DMS53 treated with DMSO at 0.1 percent for 48 hours (cell line): ENCODE results near the gene FANCG.

Experiments
- DNase-seq: peaks from one replicate; lab custom pipeline; 2025; ENCODE audit not compliant: unreplicated experiment; lab: John Stamatoyannopoulos, UW

The FANCG gene

DNA sequence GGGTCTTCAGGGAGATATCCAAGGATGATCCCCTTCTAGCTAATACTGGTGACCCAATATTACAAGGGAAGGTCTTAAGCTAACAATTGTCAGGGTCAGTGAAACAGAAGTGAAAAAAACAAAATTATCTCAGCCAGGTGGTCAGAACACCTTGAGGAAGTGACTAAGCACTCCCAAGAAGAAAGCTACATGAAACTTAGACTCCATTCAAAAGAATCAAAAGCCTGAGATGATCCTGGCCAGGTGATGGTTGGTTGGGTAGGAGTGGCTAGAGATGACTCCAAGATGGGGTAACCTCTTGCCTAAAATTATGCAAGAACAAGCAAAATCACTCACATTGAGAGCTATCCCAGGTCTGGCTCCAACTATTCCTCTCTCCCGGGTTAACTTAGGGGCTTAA is 12.7 kb downstream of the FANCG start:
- no peak for DNase-seq

DNA sequence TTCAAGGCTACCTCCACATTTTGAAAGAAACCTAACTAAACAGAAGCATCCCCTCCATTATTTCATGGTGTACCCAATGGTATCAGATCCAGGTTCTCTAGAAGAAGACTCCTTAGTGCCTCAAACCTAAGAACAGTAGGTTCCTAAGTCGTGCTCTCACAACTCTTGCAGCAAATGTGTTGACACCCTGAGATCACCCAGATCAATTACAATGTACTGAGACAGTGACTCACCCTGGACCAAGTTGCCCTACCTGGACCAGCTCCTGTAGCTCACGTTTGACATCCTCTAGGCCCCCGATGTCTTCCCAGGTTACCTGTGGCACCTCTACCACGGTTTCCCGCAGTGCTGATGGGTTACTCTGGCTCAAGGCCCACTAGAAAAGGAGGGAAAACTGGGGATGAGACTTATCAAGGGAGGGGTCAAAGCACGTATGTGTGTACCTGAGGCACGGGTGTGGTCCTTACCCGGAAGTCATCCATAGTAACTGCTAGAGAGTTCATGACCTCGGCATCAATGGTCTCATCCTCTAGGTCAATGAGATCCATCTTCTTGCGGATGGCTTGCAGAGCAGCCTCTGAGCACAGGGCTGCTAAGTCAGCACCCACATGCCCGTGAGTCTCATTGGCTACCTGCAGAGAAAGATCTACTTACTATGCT is 19.1 kb downstream of the FANCG start:
- DNase-seq = no peak

DNA sequence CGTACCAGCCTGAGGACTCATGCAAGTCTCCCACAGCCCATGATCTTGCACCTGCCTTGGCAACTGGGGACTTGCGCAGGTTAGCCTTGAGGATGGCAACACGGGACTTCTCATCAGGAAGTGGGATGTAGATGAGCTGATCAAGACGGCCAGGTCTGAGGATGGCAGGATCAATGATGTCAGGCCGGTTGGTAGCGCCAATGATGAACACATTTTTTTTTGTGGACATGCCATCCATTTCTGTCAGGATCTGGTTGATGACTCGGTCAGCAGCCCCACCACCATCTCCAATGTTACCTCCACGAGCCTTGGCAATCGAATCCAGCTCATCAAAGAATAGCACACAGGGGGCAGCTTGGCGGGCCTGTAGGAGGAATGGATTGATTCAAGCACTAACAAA is 20.3 kb downstream of the FANCG start:
- DNase-seq = no peak

DNA sequence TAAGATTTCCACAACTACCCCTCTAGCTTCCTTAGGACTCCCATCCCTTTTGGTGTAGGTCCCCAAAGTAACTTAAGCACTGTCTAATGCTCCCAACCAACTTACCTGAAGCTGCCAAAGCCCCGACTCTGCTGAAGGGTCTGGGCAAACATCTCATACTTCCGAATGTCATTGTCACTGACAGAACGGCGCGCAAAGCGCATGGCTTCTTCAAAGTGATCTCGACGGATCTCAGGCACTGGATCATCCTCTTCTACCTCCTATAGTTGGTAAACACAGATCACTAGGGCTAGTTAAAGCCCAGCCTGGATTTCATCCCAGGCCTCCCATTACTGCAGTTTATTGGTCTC is 22.5 kb downstream of the FANCG start:
- DNase-seq = no peak

DNA sequence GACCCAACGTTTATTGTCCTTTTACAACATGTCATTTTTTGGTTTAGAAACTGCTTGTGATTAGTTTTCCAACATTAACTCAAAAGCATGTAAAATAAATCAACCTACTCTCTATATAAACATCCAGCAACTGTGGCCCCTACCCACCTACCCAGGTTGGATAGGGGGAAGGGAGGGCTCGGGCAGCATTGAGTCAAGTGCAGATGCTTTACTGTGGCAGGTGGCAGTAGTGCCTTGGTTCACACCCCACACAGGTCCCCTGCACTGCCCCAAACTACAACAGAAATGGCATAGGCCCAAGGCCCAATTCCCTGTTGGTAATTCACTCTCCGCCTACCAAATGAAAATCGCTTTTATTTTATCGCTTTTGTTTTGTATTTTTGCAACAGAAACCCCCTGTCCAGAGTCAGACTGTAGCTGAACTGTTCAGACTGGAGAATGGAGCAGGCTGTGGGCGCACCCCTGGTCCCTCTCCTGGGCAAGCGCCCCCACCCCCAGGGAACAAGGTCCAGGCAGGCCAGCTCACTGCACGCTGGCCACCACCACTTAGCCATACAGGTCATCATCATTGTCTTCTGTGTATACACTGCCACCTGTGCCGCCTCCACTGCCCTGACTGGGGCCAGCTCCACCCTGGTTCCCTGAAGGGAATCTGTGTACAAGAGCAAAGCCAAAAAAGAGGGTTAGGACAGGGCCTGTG is 23.0 kb downstream of the FANCG start:
- DNase-seq = no peak

DNA sequence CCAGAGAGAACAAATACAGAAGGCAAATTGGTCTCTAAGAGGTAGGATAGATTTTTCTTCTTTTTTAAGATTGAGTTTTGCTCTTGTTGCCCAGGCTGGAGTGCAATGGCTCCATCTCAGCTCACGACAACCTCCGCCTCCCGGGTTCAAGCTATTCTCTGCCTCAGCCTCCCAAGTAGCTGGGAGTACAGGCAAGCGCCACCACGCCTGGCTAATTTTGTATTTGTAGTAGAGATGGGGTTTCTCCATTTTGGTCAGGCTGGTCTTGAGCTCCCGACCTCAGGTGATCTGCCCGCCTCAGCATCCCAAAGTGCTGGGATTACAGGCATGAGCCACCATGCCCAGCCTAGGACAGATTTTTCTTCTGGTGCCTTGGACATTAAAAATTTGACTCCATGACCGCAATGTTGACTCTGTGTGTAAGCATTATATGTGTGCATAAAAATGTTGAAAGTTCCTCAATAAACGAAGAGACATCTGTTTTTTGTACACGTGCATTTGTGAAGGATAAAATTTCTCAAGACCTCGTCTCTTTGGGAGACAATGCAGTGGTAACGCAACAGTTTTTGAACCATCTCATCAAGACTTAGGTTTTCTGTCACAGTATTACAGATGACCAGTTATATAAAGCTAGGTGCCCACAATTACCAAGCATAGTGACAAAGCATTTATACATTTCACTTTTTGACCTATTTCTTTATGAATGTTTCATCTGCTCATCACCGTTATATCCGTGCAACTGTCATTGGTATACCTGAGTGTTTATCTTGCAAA is 24.7 kb downstream of the FANCG start:
- DNase-seq = no peak

DNA sequence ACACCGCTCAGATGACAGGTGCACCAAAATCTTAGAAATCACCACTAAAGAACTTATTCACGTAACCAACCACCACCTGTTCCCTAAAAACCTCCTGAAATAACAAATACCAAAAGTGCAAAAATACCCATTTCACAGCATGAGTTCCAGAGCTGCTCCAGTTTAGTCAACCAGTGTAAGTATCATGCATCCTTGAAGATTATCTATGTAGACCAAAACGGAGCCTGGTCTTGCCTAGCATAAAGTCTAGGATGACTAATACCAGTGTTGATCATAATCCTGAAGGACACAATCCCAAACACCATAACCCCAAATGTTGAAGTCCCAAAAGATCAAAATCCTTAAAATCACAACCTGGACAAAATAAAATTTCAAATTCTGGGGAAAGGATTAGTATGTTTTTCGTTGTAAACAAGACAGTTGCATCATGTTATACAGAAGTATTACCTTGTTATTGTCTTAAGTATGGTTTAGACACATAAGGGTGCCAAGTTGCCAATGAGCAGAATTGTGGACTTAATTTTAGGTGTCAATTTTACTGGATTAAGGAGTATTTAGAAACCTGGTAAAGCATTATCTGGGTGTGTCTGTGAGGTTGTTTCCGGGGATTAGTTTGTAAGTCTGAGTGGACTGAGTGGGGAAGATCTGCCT is 25.4 kb downstream of the FANCG start:
- DNase-seq = no peak

DNA sequence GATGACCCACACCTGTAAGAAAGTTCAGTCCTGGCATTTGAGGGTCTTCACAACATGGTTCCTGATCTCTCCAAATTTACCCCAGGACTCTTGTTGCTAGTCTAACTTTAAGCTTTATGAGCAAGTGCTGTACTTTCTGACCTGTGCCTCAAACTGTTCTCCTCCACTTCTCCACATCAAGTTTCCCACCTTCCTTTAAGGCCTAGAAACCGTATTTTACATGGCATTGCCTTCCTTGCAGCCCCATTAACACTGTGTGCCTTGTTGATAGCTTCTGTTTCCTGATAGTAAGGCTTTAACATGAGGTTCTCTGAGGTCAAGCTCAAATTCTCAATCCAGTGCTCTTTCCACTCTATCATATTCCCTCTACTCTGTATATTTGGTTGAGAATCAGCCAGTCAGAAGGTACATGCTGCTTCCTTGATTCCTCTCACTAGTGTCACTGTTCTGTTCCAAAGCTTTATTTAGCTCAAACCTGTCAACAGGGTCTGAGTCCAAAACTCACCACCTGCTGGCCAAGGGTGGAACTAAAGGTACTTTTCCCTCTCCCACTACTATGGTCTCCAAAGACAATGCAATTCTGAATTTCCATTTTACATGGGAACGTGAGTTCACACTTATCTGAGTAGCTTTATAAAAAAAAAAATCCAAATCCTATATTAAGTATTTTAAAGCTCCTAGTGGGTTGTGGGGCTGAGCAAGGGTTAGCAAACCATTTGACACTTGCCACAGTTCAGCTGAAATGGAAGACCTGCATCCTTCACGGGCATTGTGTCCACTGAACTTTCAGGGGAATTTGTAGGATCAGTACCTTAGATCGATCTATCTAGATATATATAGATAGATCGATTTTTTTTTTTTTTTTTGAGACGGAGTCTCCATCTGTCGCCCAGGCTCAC is 28.4 kb downstream of the FANCG start:
- DNase-seq = peak; percentile 34

DNA sequence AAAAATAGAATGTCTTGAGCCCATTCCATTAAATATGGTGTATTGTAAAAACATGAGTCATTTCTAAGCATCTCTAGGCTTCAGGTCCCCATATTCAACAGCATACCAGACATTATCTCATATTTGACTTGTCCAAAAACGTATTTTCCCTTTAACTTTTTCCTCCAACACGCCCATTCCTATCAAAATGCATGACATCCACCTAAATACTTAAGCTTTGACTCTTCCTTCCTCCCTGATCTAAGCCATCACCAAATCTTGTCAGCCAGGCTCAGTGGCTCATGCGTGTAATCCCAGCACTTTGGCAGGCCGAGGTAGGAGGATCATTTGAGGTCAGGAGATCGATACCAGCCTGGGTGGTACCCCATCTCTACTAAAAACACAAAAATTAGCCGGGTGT is 31.2 kb downstream of the FANCG start:
- no peak for DNase-seq

DNA sequence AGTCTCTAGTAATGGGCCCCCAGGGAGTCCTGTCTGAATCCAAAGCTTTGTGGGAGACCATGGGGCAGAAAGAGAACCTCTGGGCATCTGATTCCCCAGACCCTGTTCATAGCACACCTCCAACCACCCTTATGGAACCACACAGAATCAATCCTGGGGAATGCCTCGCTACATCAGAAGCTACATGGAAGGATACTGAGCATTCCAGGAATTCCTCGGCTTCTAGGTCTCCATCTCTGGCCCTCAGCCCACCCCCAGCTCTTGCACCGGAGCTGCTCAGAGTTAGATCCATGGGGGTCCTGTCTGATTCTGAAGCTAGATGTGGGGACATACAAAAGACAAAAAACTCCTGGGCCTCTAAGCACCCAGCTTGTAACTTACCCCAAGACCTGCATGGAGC is 35.7 kb downstream of the FANCG start:
- DNase-seq = no peak

DNA sequence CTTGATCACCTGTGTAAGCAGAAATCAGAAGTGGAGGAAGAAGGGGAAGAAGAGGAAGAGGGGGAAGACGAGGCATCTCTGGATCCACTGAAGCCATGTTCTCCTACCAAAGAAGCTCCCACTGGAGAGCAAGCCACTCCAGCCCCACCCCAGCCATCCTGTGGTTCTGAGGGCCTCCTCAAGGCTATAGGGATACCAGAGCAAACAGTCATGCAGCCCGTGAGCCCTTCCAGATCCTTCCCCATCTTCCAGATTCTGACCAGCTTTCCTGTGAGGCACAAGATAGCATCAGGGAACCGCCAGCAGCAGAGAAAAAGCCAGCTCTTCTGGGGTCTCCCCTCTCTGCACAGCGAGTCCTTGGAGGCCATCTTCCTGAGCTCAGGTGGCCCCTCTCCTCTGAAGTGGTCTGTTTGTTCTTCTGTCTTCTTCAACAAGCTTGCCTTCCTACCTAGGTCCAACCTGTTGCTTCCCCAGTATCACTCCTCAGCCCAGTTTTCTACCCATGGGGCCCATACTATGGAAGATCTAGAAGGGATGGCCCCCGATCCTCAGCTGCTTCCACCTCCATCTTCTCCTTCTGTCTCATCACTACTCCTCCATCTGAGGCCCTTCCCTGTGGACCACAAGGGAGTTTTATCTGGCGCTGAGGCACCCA is 36.7 kb downstream of the FANCG start:
- no peak for DNase-seq

DNA sequence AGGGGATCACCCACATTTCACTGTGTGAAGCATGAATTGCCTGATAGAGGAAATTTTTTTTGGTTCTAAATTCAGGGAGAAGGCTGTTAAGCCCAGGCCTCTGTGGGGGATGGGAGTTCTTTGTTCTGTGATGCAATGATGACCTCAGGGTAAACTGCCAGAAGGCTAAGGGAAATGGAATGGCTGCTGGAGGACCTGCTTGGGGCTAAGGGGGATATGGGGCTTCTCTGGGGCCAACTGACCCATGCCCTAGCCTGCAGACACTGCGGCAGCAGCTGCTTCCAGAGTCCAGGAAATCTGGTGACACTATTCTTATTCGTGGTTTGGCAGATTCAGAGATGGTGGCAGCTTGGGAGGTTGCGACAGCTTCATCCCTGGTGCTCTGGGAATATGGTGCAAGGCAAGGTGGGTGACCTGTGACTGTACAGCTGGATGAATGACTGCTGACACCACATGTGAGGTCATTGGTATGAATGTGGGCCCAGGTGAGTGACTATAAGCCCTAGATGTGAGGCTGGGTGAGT is 37.6 kb downstream of the FANCG start:
- no peak for DNase-seq

DNA sequence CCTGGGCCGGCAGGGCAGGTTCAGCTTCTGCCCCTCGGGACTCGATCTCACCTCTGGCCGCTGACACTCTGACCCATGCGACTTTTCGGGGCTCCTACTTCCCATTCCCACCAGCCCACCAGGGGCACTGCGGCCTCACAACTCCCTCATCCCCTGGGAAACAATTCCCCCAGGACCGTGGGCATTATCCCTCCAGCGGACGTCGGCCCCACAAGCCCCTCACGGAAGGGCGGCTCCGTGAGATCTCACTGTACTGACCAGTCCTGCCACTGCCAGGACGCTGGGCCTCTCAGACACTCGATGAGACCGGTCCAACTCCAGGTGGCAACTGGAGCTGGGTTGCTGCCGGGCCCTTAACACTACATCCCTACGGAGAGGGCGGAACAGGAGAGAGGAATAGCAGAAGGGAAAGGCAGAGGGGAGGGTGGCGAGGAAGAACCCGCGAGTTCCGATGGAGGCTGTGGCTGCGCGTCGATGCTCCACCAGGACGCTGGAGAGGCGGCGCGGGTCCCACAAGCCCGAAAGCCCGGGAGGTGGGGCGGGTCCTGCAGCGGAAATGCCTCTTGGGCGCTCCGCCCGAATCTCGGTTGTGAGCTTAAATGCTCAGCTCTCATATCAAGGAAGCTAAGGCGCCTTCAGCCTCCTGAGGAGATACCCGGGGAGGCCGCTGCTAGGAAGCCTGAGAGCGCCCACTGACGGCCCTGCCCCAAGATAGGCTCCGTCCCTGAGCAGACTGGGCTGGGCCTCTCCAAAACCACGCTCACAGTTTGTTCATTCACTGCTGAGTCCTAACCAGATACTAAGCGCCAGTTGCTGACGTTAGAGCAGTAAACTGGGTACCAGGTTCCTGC is 43.7 kb downstream of the FANCG start:
- DNase-seq = no peak

DNA sequence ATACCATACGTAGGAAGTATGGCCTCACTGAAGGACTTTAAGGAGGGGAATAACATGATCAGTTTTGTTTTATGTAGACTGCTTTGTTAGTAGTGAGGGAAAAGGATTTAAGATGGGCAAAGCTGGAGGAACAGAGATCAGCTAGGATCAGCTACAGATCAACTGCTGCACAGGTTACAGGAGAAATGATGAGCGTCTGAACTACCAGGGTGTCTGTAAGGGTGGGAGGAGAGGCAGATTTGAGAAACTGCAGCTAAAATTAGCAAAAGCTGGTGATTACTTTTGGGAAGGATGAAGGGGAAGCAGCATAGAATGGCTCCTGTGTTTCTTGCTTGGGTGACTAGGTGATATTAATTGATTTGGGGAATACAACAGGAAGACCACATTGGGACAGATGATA is 46.6 kb downstream of the FANCG start:
- DNase-seq = no peak

DNA sequence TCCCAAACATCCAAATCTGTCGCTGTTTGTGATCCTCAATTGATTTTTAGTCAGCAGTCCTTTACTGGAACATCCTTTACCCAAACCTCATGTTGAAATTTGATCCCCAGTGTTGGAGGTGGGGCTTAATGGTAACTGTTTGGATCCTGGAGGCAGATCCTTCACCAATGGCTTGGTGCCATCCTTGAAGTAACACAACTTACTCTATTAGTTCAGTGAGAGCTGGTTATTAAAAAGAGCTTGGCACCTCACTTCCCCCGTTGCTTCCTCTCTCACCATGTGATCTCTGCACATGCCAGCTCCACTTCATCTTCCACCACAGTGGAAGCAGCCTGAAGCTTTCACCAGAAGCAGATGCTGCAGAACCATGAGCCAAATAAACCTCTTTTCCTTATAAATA is 49.9 kb downstream of the FANCG start:
- DNase-seq = no peak

DNA sequence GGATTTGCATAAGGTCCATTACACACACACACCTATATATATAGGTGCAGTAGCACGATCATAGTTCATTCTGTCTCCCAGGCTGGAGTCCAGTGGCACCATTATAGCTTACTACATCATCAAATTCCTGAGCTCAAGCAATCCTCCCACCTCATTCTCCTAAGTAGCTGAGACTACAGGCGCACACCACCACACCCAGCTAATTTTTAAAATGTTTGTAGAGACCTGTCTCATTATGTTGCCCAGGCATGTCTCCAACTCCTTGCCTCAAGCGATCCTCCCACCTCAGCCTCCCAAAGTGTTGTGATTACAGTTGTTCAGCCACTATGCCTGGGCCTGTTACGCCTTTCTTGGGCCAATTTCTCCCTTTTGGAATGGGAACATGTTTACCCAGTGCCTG is 50.5 kb downstream of the FANCG start:
- no peak for DNase-seq

DNA sequence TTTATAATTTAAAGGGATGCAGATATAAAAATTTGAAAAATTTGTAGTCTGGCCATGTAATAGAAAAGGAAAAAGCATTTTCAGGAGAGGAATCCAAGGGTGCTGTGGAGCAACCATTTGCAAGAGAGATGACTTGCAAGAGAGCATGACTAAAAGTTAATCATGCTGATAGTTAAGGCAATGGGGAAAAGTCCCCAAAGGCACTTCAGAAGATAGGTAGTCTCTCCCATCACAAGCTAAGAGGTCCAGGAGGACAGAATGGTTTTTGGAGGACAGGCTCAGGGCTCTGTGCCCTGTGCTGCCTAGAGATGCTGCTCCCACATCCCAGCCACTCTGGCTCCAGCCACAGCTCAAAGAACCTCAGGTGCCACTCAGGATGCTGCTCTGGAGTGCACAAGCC is 51.4 kb downstream of the FANCG start:
- DNase-seq = no peak

DNA sequence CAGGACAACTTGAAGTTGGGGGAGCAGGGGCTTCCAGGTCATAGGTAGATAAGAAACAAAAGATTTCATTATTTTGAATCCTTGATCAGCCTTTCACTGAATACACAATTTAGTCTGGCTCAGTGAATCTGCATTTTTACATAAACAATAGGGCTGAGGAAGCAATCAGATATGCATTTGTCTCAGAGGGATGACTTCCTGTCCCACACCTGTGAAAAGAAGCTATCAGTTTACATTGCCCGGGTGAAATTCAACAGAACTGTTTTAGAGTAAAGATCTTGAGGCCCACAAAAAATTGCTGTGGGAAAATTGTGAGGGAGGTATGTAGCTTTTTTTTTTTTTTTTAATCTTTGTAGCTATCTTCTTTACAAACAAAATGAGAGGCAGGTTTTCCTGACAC is 51.9 kb downstream of the FANCG start:
- no peak for DNase-seq

DNA sequence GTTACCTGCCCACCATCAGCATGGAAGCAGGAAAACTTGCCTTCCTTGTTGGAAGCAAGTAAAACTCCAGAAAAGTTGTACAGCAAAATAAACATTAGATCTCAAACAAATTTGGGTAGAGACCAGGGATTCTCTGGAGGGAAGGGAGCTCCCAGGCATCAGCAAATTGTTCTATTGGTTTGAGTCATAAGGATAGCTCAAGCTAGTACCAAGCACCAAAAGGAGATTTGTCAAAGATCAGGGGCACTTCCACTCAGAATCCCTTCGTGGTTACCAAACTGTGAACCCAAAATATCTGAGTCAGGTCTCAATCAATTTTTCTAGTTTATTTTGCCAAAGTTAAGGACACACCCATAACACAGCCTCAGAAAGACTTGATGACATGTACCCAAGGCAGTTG is 52.4 kb downstream of the FANCG start:
- DNase-seq = no peak
